Endothelial cell of umbilical vein (primary cell): ENCODE data around the gene NOX5. TPM values are rescaled to one million over a fixed set of nuclear protein-coding genes. Genes with fewer than 3 reads are reported as not detected.

Experiments used
- BruUV-seq: library from RNA; stranded (reverse); fragments of 400-500 nt; replicated peaks from 2 replicates; lab custom pipeline; 2021; lab: Mats Ljungman, UMichigan
- CTCF ChIA-PET: fragments of 300-600, 350-600 bp; sonication (Branson Sonifier 250); formaldehyde crosslinking; loops from one replicate; lab custom pipeline; 2021; ENCODE audit warnings: antibody characterized with exemption, inconsistent platforms; lab: Charles Lee
- POLR2A ChIA-PET: fragments of 300-600, 350-600 bp; sonication (Branson Sonifier 250); formaldehyde crosslinking; loops from one replicate; lab custom pipeline; 2021; ENCODE audit warnings: antibody characterized with exemption, inconsistent platforms; lab: Charles Lee
- DNase-seq: peaks from one replicate; pipeline ENCODE4 v3.0.0-alpha.2; 2011; ENCODE audit warnings: low read depth, low spot score
- FAIRE-seq: peaks from 2 replicates; lab custom pipeline; 2011; peaks lifted over from hg19 to GRCh38; lab: Jason Lieb, UNC
- H2AFZ ChIP-seq: 2 replicates; pipeline ENCODE4 v1.6.0; 2012; ENCODE audit warnings: low read depth, low read length, control low read depth, inconsistent platforms
- H3K27ac ChIP-seq: 2 replicates; pipeline ENCODE4 v1.5.1; 2011; ENCODE audit warnings: low read depth, mild to moderate bottlenecking, control low read depth, low read length, moderate library complexity; ENCODE audit not compliant: insufficient read depth
- H3K27me3 ChIP-seq, 2 experiments: 2 replicates each; pipeline versions ENCODE4 v1.6.0 to v1.6.1; 2011; ENCODE audit warnings: low read length in 2 of 2, mixed read lengths in 1 of 2; ENCODE audit not compliant: control insufficient read depth in 2 of 2, insufficient read depth in 2 of 2
- H3K36me3 ChIP-seq, 2 experiments: 2 replicates in 1 of 2; 3 replicates in 1 of 2; pipeline ENCODE4 v1.5.1; 2011; ENCODE audit warnings: low read length in 2 of 2, mild to moderate bottlenecking in 1 of 2, moderate library complexity in 1 of 2; ENCODE audit not compliant: control insufficient read depth in 2 of 2, insufficient read depth in 2 of 2; ENCODE audit errors: extremely low read depth in 1 of 2
- H3K4me1 ChIP-seq: 3 replicates; pipeline ENCODE4 v1.5.1; 2011; ENCODE audit warnings: mild to moderate bottlenecking, low read length; ENCODE audit not compliant: control insufficient read depth, insufficient read depth; ENCODE audit errors: extremely low read depth
- H3K4me2 ChIP-seq: 2 replicates; pipeline ENCODE4 v1.6.1; 2011; ENCODE audit warnings: low read length, control low read depth, mixed read lengths; ENCODE audit not compliant: insufficient read depth
- H3K4me3 ChIP-seq, 3 experiments: fragments of 200-600 bp in 1 of 3; sonication (generic), shearing (Covaris generic) in 1 of 3; replicated peaks in 1 of 3; 2 replicates each; pipeline ENCODE4 v1.5.1; 2011 to 2016; ENCODE audit warnings: control low read depth in 3 of 3, low read length in 3 of 3, mild to moderate bottlenecking in 2 of 3, inconsistent platforms in 1 of 3, low read depth in 1 of 3, moderate library complexity in 1 of 3; ENCODE audit not compliant: insufficient read depth in 1 of 3
- H3K79me2 ChIP-seq: 2 replicates; pipeline ENCODE4 v1.6.0; 2012; ENCODE audit warnings: low read length, inconsistent platforms; ENCODE audit not compliant: control insufficient read depth, insufficient read depth
- H3K9ac ChIP-seq: replicated peaks from 2 replicates; pipeline ENCODE3; 2011; ENCODE audit warnings: low read length, control low read depth; ENCODE audit not compliant: insufficient read depth; ENCODE audit errors: extremely low read depth
- H3K9me1 ChIP-seq: replicated peaks from 3 replicates; pipeline ENCODE4 v1.6.0; 2011; ENCODE audit warnings: mild to moderate bottlenecking, low read length; ENCODE audit not compliant: control insufficient read depth, insufficient read depth; ENCODE audit errors: extremely low read depth
- H3K9me3 ChIP-seq: replicated peaks from 2 replicates; pipeline ENCODE4 v1.5.1; 2012; ENCODE audit warnings: low read length, inconsistent platforms; ENCODE audit not compliant: control insufficient read depth, insufficient read depth
- H4K20me1 ChIP-seq: replicated peaks from 2 replicates; pipeline ENCODE3; 2011; ENCODE audit warnings: mild to moderate bottlenecking, low read length; ENCODE audit not compliant: control insufficient read depth, insufficient read depth; ENCODE audit errors: extremely low read depth
- CTCF ChIP-seq, 2 donors: IDR thresholded peaks; 1 replicate in 1 of 2; 2 replicates in 1 of 2; pipeline ENCODE4 v1.5.1; 2011; ENCODE audit warnings: low read length in 2 of 2, mild to moderate bottlenecking in 2 of 2, moderate library complexity in 2 of 2, control low read depth in 1 of 2, inconsistent platforms in 1 of 2, low read depth in 1 of 2; ENCODE audit not compliant: insufficient read depth in 1 of 2; ENCODE audit errors: extremely low read depth in 1 of 2
- EZH2 ChIP-seq: IDR thresholded peaks from 2 replicates; pipeline ENCODE4 v1.6.1; 2012; ENCODE audit warnings: borderline replicate concordance, low read depth, mild to moderate bottlenecking, moderate library complexity, low read length, inconsistent platforms; ENCODE audit not compliant: severe bottlenecking
- FOS ChIP-seq: IDR thresholded peaks from 2 replicates; pipeline ENCODE4 v1.6.1; 2011; ENCODE audit warnings: mild to moderate bottlenecking, low read length, moderate library complexity, borderline replicate concordance; ENCODE audit not compliant: insufficient read depth
- GATA2 ChIP-seq: IDR thresholded peaks from 2 replicates; pipeline ENCODE4 v1.7.0; 2011; ENCODE audit warnings: low read depth, mild to moderate bottlenecking, moderate library complexity, mixed read lengths, low read length; ENCODE audit not compliant: insufficient read length, insufficient read depth
- JUN ChIP-seq: IDR thresholded peaks from 2 replicates; pipeline ENCODE4 v1.6.1; 2011; ENCODE audit warnings: borderline replicate concordance, low read depth; ENCODE audit not compliant: insufficient read length, insufficient read depth
- MAX ChIP-seq: IDR thresholded peaks from 2 replicates; pipeline ENCODE4 v1.6.1; 2011; ENCODE audit not compliant: insufficient read depth, insufficient read length
- MYC ChIP-seq: IDR thresholded peaks from one replicate; pipeline ENCODE4 v1.6.1; 2011; ENCODE audit warnings: mild to moderate bottlenecking, low read depth, low read length
- POLR2A ChIP-seq: IDR thresholded peaks from 2 replicates; pipeline ENCODE4 v1.6.1; 2012; ENCODE audit warnings: low read depth, mild to moderate bottlenecking, control low read depth, low read length
- POLR2AphosphoS5 ChIP-seq: IDR thresholded peaks from 2 replicates; pipeline ENCODE4 v1.6.1; 2012; ENCODE audit warnings: low read depth, mild to moderate bottlenecking, control low read depth, low read length, moderate library complexity; ENCODE audit not compliant: insufficient read depth
- dilution Hi-C: fragments of 300-500 bp; cut with MboI; formaldehyde crosslinking; loops from one replicate; pipeline ENCODE4 v1.15.0; 2019; ENCODE audit warnings: low sequenced_read_pairs; ENCODE audit not compliant: extremely low pct_ligation_motif_present
- intact Hi-C: fragments of 100-400 bp; cut with micrococcal nuclease; formaldehyde crosslinking; loops from one replicate; pipeline ENCODE4 v1.10.0; 2022
- polyA plus RNA-seq, 4 experiments: library from polyadenylated mRNA; depleted of rRNA in 3 of 4; stranded (reverse) in 3 of 4; unstranded in 1 of 4; fragments of >200 nt; gene quantifications; 2 replicates each; pipeline versions ENCODE4 v1.2.1 to v1.2.3, GENCODE V29; 2011 to 2012; ENCODE audit warnings: missing spikeins in 1 of 4
- total RNA-seq: library from RNA; stranded (reverse); gene quantifications from 2 replicates; pipeline ENCODE4 v1.2.3, GENCODE V29; 2021

Gene NOX5
- total and polyA plus RNA-seq, 2 donors (not counting 3 experiments of a cell fraction or from before 2014, with no cell fraction given) = 0.08 TPM; not detected in 1

GRCh38 chr15:69000725-69001503 is 13.6 kb upstream of the NOX5 start:
- CTCF ChIA-PET = interaction anchor here (1.3 to 1.7 kb wide), 2 partner anchors 10 to 13 kb away, joined by 3 read pairs; no protein-coding TSS in a partner anchor

More at GRCh38 chr15:69000725-69001503, 13.6 kb upstream of the NOX5 start:
- POLR2A ChIA-PET = no interaction called here
- Histone ChIP-seq H3K4me2 (no peak overlapping the region), H4K20me1 (no peaks in the 10 kb centered on the region), H3K27me3 (peaks cover 2 to 9% of the 10 kb centered on the region in 2 experiments), H3K27ac (no peak overlapping the region), H3K4me1 (no peaks in the 10 kb centered on the region), H2AFZ (no peak overlapping the region), H3K4me3 (no peak overlapping the region), H3K9me1 (no peaks in the 10 kb centered on the region), H3K9ac (no peak overlapping the region), H3K9me3 (no peaks in the 10 kb centered on the region), H3K79me2 (no peaks in the 10 kb centered on the region), H3K36me3 (no peaks in the 10 kb centered on the region)
- intact Hi-C loops = no loop called here
- no peak for TF ChIP-seq FOS
- TF ChIP-seq POLR2AphosphoS5 = no peak
- TF ChIP-seq POLR2A = no peak
- TF ChIP-seq JUN = no peak
- no peak for TF ChIP-seq EZH2
- no peak for TF ChIP-seq GATA2
- no peak for TF ChIP-seq MAX
- no peak for TF ChIP-seq MYC
- TF ChIP-seq CTCF (IDR thresholded peaks at IDR 0.05; ENCODE audit: extremely low read depth in 1 of 2, insufficient read depth in 1 of 2, low read depth in 1 of 2, low read length in 2 of 2) = no peak
- no peak for DNase-seq
- FAIRE-seq = no peak
- dilution Hi-C loops = no loop called here
- BruUV-seq = no TSS peak
